Keratinocyte (primary cell): ENCODE data around the gene CYFIP1. TPM values are rescaled to one million over a fixed set of nuclear protein-coding genes. Genes with fewer than 3 reads are reported as not detected.

Experiments
- DNase-seq: peaks from one replicate; pipeline ENCODE4 v3.0.0-alpha.2; 2011; ENCODE audit warnings: low read depth, missing footprints, low spot score
- FAIRE-seq: peaks from 2 replicates; lab custom pipeline; 2011; peaks lifted over from hg19 to GRCh38; lab: Jason Lieb, UNC
- H2AFZ ChIP-seq: 2 replicates; pipeline ENCODE4 v1.6.0; 2012; ENCODE audit warnings: low read length, control low read depth, inconsistent platforms; ENCODE audit not compliant: control insufficient read depth
- H3K27ac ChIP-seq: 2 replicates; pipeline ENCODE4 v1.5.1; 2011; ENCODE audit warnings: low read length; ENCODE audit not compliant: control insufficient read depth, insufficient read depth
- H3K27me3 ChIP-seq: 3 replicates; pipeline ENCODE4 v1.6.0; 2011; ENCODE audit warnings: low read length; ENCODE audit not compliant: control insufficient read depth, insufficient read depth; ENCODE audit errors: extremely low read depth
- H3K36me3 ChIP-seq, 2 experiments: 2 replicates in 1 of 2; 3 replicates in 1 of 2; pipeline ENCODE4 v1.5.1; 2011; ENCODE audit warnings: low read length in 2 of 2, mild to moderate bottlenecking in 1 of 2; ENCODE audit not compliant: control insufficient read depth in 2 of 2, insufficient read depth in 2 of 2; ENCODE audit errors: extremely low read depth in 1 of 2
- H3K4me1 ChIP-seq: 3 replicates; pipeline ENCODE4 v1.5.1; 2011; ENCODE audit warnings: low read length; ENCODE audit not compliant: control insufficient read depth, insufficient read depth; ENCODE audit errors: extremely low read depth
- H3K4me2 ChIP-seq: 3 replicates; pipeline ENCODE4 v1.6.0; 2011; ENCODE audit warnings: low read depth, low read length; ENCODE audit not compliant: control insufficient read depth, insufficient read depth; ENCODE audit errors: extremely low read depth
- H3K4me3 ChIP-seq, 3 experiments: fragments of 200-600 bp in 1 of 3; sonication (generic) in 1 of 3; 2 replicates in 2 of 3; 3 replicates in 1 of 3; pipeline ENCODE4 v1.5.1; 2011 to 2016; ENCODE audit warnings: low read length in 3 of 3, mild to moderate bottlenecking in 3 of 3, control low read depth in 2 of 3, inconsistent platforms in 1 of 3, low read depth in 1 of 3, mixed read lengths in 1 of 3, mixed run types in 1 of 3, moderate library complexity in 1 of 3; ENCODE audit not compliant: control insufficient read depth in 2 of 3, insufficient read depth in 2 of 3; ENCODE audit errors: extremely low read depth in 1 of 3
- H3K79me2 ChIP-seq: 2 replicates; pipeline ENCODE4 v1.6.0; 2012; ENCODE audit warnings: low read length; ENCODE audit not compliant: control insufficient read depth, insufficient read depth
- H3K9ac ChIP-seq: 3 replicates; pipeline ENCODE4 v1.6.0; 2011; ENCODE audit warnings: low read length; ENCODE audit not compliant: control insufficient read depth, insufficient read depth; ENCODE audit errors: extremely low read depth
- H3K9me1 ChIP-seq: 3 replicates; pipeline ENCODE4 v1.6.0; 2011; ENCODE audit warnings: low read length; ENCODE audit not compliant: control insufficient read depth, insufficient read depth; ENCODE audit errors: extremely low read depth
- H3K9me3 ChIP-seq: 2 replicates; pipeline ENCODE4 v1.5.1; 2012; ENCODE audit warnings: low read depth, low read length; ENCODE audit not compliant: control insufficient read depth
- H4K20me1 ChIP-seq: 3 replicates; pipeline ENCODE4 v1.6.0; 2011; ENCODE audit warnings: low read length; ENCODE audit not compliant: control insufficient read depth, insufficient read depth; ENCODE audit errors: extremely low read depth
- CTCF ChIP-seq, 3 experiments: IDR thresholded peaks in 1 of 3; conservative IDR thresholded peaks in 1 of 3; optimal IDR thresholded peaks in 1 of 3; 2 replicates in 2 of 3; 3 replicates in 1 of 3; pipeline versions ENCODE3 to v1.5.1; 2011; ENCODE audit warnings: low read length in 3 of 3, mild to moderate bottlenecking in 3 of 3, moderate library complexity in 2 of 3, control low read depth in 1 of 3, inconsistent platforms in 1 of 3; ENCODE audit not compliant: insufficient read depth in 2 of 3; ENCODE audit errors: extremely low read depth in 1 of 3
- EZH2 ChIP-seq: IDR thresholded peaks from one replicate; pipeline ENCODE4 v1.6.1; 2012; ENCODE audit warnings: inconsistent platforms, mild to moderate bottlenecking, low read length, moderate library complexity
- dilution Hi-C: fragments of 300-500 bp; cut with MboI; formaldehyde crosslinking; loops from one replicate; pipeline ENCODE4 v1.7.0; 2020; ENCODE audit warnings: low sequenced_read_pairs; ENCODE audit not compliant: extremely low pct_ligation_motif_present
- polyA plus RNA-seq, 5 experiments: library from polyadenylated mRNA; depleted of rRNA in 3 of 5; stranded (reverse) in 3 of 5; stranded (forward) in 1 of 5; unstranded in 1 of 5; fragments of >200 nt; gene quantifications; 1 replicate in 1 of 5; 2 replicates in 3 of 5; 3 replicates in 1 of 5; pipeline versions ENCODE4 v1.2.1 to v1.2.3, GENCODE V29; 2011 to 2012; ENCODE audit warnings: missing spikeins in 2 of 5, low read depth in 1 of 5, low replicate concordance in 1 of 5

CYFIP1 gene
- polyA plus RNA-seq, 1 donor (not counting 4 experiments of a cell fraction or from before 2014, with no cell fraction given) = 72.3 TPM

GRCh38 chr15:22838292-22839042 lies 141.7 kb downstream of the CYFIP1 start, which contains the start of gene NIPA2:
NIPA2 (plus strand) TSS chr15:22838666; CDS start chr15:22851732, 13,066 bp downstream.
- Histone ChIP-seq H3K4me1 (peaks cover 7% of the 10 kb centered on the region), H4K20me1 (no peaks in the 10 kb centered on the region), H3K79me2 (peaks cover 43% of the 10 kb centered on the region), H3K4me3 (peak within 1 kb of the TSS; percentile 69 to 73 (median 70)), H3K4me2 (peak within 1 kb of the TSS; percentile 94), H3K27me3 (no peaks in the 10 kb centered on the region), H2AFZ (peak within 1 kb of the TSS; percentile 82), H3K9me3 (no peaks in the 10 kb centered on the region), H3K27ac (peak within 1 kb of the TSS; percentile 81), H3K9ac (peak within 1 kb of the TSS; percentile 79), H3K36me3 (peaks cover 3 to 6% of the 10 kb centered on the region in 2 experiments), H3K9me1 (no peaks in the 10 kb centered on the region)
- DNase-seq (peak; percentile 92), FAIRE-seq (no peak)
- dilution Hi-C loops = no loop called here
- no peak for TF ChIP-seq EZH2
- peak in 2 of 3 experiments; percentile 15 to 41 for TF ChIP-seq CTCF (optimal IDR thresholded peaks at IDR 0.05 in 1 of 3, IDR thresholded peaks at IDR 0.05 in 1 of 3, conservative IDR thresholded peaks at IDR 0.05 in 1 of 3; ENCODE audit: extremely low read depth in 1 of 3, insufficient read depth in 2 of 3, low read length in 3 of 3)

- no peak for TF ChIP-seq CTCF (optimal IDR thresholded peaks at IDR 0.05 in 1 of 3, IDR thresholded peaks at IDR 0.05 in 1 of 3, conservative IDR thresholded peaks at IDR 0.05 in 1 of 3; ENCODE audit: extremely low read depth in 1 of 3, insufficient read depth in 2 of 3, low read length in 3 of 3)
- no peak for TF ChIP-seq EZH2
- Histone ChIP-seq H3K27ac (no peak overlapping the region), H3K36me3 (peaks cover 0 to 5% of the 10 kb centered on the region in 2 experiments), H3K9ac (no peak overlapping the region), H4K20me1 (no peaks in the 10 kb centered on the region), H3K9me1 (no peaks in the 10 kb centered on the region), H3K4me3 (no peak overlapping the region), H2AFZ (no peak overlapping the region), H3K79me2 (no peaks in the 10 kb centered on the region), H3K4me1 (no peaks in the 10 kb centered on the region), H3K27me3 (no peaks in the 10 kb centered on the region), H3K9me3 (no peaks in the 10 kb centered on the region), H3K4me2 (no peak overlapping the region)
- dilution Hi-C loops = no loop called here
- no peak for FAIRE-seq
- DNase-seq = no peak
These were observed 148.7 kb downstream of the CYFIP1 start for GRCh38 chr15:22831473-22831872.
